NCI-H2196 (cell line): ENCODE results near the gene PMEPA1.

Source experiments
- DNase-seq: peaks from one replicate; lab custom pipeline; 2025; ENCODE audit not compliant: unreplicated experiment; lab: John Stamatoyannopoulos, UW

PMEPA1 gene

GRCh38 chr20:57612436-57612835 lies 97.4 kb downstream of the PMEPA1 start:
- DNase-seq = no peak

DNA sequence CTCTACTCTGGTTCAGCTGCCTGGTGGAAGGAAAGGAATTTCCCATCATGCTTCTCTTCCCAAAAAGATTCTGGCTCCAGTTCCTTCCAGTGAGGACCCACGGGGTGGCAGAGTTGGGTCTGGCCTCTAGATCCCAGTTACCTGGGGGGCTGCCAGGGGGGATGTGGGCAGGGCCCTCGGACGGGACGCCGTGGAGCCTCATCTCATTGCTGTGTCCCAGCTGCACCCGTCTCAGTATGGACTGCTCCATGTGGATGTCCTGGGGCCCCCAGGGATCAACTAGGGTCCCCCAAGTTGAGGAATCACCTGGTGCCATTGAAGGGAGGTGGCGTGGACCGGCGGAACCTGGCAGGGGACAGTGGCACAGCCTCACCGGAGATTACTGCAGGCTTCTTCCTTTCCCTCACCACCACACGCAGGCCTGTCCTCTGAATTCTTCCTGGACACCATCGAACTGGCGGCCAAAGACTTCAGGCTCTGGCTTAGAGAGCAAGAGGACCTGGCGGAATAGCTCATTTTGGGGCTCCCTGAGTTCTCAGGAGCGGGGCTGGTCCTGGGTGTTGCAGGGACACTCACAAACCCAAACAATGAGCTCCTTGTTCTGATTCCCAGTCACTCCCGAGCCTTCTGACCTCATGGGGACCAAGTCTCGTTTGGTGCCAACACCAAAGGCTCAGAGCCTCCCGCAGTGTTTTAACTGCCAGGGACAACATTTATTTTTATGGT lies 98.1 kb downstream of the PMEPA1 start:
- no peak for DNase-seq

- DNase-seq = no peak
Observed at GRCh38 chr20:57610261-57610952, 99.4 kb downstream of the PMEPA1 start.

DNA sequence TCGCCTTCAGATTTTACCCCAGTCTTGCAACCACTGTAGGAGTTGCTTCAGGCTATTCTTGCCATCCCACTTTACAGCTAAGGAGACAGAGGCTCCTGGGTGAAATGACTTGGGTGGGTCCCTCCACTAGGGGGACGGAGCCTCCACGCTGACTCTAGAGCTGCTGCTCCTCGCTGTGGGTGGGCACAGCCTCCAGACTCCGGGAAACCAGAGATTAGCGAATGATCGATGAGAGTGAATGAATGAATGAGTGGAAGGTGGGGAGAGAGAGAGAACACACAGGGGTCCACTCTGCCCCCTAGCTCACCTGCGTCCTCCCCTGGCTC lies 100.0 kb downstream of the PMEPA1 start:
- DNase-seq = no peak

GRCh38 chr20:57609086-57609841 lies 100.6 kb downstream of the PMEPA1 start:
- DNase-seq = no peak

- no peak for DNase-seq
Observed at GRCh38 chr20:57608516-57608915, 101.3 kb downstream of the PMEPA1 start.

DNA sequence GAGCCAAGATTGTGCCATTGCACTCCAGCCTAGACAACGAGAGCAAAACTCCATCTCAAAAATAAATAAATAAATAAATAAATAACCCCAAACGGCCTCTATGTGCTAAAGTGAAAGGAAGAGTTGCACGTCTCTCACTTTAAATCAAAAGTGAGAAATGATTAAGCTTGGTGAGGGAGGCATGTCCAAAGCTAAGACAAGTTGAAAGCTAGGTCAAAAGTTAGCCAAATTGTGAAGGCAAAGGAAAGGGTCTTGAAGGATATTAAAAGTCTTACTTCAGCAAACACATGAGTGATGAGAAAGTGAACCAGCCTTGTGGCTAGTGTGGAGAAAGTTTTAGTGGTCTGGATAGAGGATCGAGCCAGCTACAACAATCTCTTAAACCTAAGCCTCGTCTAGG lies 103.9 kb downstream of the PMEPA1 start:
- DNase-seq = no peak

DNA sequence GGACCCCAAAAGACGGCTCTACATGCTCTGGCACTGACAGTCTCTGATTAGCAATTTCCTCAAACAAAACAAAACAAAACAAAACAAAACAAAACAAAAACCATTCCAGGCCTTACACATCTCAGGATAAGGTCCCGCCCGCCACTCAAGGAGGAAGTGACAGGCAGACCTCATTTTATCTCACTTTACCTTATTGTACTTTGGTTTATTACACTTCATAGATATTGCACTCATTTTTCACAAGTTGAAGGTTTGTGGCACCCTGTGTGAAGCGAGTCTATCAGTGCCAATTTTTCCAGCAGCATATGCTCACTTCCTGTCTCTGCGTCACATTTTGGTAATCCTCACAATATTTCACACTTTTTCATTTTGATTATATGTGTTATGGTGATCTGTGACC lies 104.8 kb downstream of the PMEPA1 start:
- DNase-seq = no peak

GRCh38 chr20:57603120-57603519 lies 106.7 kb downstream of the PMEPA1 start:
- DNase-seq = no peak

DNA sequence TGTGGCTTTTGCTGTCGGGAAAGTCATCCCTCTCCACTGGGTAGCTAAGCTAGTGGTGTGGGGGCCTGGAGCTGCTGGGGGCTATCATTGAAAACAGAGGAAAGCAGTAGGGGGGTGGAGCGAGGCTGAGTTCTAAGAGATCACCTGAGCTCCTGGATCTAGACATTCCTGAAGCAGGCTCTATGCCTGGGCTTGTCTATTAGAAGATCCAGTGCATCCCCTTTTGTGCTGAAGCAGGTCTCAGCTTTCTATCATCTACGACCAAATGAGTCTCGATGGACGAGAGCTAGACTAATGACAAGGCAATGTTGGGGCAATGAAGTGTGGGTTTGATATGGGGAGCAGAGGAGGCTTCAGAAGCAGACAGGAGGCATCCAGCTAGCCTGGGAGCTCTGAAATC lies 108.1 kb downstream of the PMEPA1 start:
- DNase-seq = no peak

GRCh38 chr20:57601211-57601570 lies 108.6 kb downstream of the PMEPA1 start:
- no peak for DNase-seq

DNA sequence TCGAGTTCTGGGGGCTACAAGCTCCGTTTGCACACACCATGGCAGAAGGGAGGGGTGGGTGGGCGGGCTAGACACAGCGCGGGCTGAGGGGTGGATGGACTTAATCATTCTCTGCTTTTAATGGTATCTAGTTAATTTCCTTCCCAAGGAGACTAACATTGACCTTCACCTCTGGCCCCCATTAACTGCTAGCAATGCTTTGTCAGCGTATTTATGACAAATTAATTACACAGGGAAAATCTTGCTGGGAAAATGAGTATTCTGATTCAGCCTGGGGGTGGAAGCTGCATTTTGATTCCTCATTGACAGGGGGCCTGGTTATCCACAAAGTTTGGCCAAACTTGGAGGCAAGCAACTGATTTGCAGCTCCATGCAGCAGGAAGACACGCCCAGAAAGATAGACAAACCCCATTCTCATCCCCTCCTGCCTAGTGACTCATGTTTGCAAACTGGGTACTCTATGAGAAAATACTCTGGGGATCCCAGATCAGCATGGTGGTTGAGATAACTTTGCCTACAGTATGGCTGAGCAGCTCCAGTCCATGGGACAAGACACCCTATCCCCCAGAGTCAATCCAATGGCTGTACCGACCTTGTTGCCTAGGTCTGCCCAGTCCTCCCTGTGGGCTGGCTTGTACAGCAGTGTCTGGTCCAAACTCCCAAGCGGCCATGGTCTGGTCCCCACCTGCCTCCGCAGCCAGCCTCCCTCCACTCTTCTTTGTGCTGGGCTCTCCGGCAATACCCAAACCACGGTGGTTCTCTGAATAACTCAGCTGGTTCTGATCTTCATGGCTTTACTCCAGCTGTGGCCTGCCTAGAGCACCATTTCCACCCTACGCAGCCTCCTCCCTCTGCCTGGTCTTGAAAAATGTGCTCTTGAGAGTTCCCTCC lies 109.2 kb downstream of the PMEPA1 start:
- DNase-seq = no peak

GRCh38 chr20:57598491-57598890 lies 111.3 kb downstream of the PMEPA1 start:
- DNase-seq = no peak
